GM04504 (cell line): Measurements from ENCODE around the gene CAP1.
"Not testable (repeated sequence)": the region's sequence is repeated elsewhere in the genome, so short reads cannot be mapped to it uniquely, and the experiment has no call there.

Experiments
- DNase-seq: peaks from one replicate; pipeline ENCODE4 v3.0.0-alpha.2; 2012; ENCODE audit warnings: low read depth

CAP1 gene

GRCh38 chr1:40030528-40031135 is 9.9 kb upstream of the CAP1 start:
- DNase-seq, result no peak

- DNase-seq, result peak; percentile 25
Measured at GRCh38 chr1:40032240-40032891, 8.2 kb upstream of the CAP1 start.

- no peak for DNase-seq
Measured at GRCh38 chr1:40034869-40035268, 5.7 kb upstream of the CAP1 start.

GRCh38 chr1:40036574-40036973 is 4.0 kb upstream of the CAP1 start:
- peak; percentile 68 for DNase-seq

GRCh38 chr1:40037254-40037653 is 3.3 kb upstream of the CAP1 start:
- DNase-seq, result not testable (repeated sequence)

GRCh38 chr1:40038697-40039096 is 1.8 kb upstream of the CAP1 start:
- no peak for DNase-seq

GRCh38 chr1:40039245-40039756 is 1.2 kb upstream of the CAP1 start:
- DNase-seq, result no peak

GRCh38 chr1:40039757-40040510 is 595 bp upstream of the CAP1 start:
- peak; percentile 74 for DNase-seq

GRCh38 chr1:40041466-40041838 is 923 bp downstream of the CAP1 start:
- no peak for DNase-seq

- DNase-seq, result no peak
Measured at GRCh38 chr1:40042341-40042740, 1.8 kb downstream of the CAP1 start.

- DNase-seq, result no peak
Measured at GRCh38 chr1:40044110-40044509, 3.6 kb downstream of the CAP1 start.

GRCh38 chr1:40045182-40045581 is 4.7 kb downstream of the CAP1 start:
- no peak for DNase-seq

GRCh38 chr1:40045766-40046165 is 5.2 kb downstream of the CAP1 start:
- no peak for DNase-seq

- DNase-seq, result no peak
Measured at GRCh38 chr1:40047276-40047675, 6.7 kb downstream of the CAP1 start.

GRCh38 chr1:40047769-40048168 is 7.2 kb downstream of the CAP1 start:
- no peak for DNase-seq

- no peak for DNase-seq
Measured at GRCh38 chr1:40049725-40050124, 9.2 kb downstream of the CAP1 start.

- DNase-seq, result no peak
Measured at GRCh38 chr1:40050863-40051262, 10.3 kb downstream of the CAP1 start.

GRCh38 chr1:40053138-40053887 is 12.8 kb downstream of the CAP1 start:
- no peak for DNase-seq

- no peak for DNase-seq
Measured at GRCh38 chr1:40056519-40057309, 16.2 kb downstream of the CAP1 start.

- no peak for DNase-seq
Measured at GRCh38 chr1:40057310-40058030, 16.9 kb downstream of the CAP1 start.

GRCh38 chr1:40058097-40058452 is 17.5 kb downstream of the CAP1 start:
- DNase-seq, result no peak
